GM12872 (cell line): Measurements from ENCODE around the gene KCNK13.

ENCODE experiments used
- TF ChIP-seq, protein P1 (sequence below): IDR thresholded peaks from 3 replicates; pipeline ENCODE4 v1.5.1; 2011; ENCODE audit warnings: low read depth, mild to moderate bottlenecking, low read length, moderate library complexity; ENCODE audit not compliant: insufficient read depth

KCNK13 gene

DNA sequence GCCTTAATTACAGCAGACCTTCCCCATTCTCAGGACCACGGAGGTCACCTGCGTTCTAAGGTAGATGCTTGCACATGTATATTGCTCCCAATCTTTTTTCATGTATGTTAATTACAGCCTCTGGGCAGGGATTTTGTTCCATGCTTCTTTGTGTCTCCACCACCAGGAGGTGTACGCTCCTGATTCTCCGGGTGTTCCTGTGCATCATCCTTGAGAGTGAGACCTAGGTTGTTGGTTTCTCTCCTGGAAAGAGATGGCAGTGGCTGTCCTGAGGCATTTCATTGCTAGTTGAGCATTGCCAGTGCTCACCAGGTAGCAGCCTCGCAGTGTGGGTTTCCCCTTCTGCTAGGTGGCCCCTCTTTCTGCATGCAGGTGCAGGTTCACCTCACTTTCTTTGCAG is 52.8 kb downstream of the KCNK13 start:
- TF ChIP-seq, protein P1, sequence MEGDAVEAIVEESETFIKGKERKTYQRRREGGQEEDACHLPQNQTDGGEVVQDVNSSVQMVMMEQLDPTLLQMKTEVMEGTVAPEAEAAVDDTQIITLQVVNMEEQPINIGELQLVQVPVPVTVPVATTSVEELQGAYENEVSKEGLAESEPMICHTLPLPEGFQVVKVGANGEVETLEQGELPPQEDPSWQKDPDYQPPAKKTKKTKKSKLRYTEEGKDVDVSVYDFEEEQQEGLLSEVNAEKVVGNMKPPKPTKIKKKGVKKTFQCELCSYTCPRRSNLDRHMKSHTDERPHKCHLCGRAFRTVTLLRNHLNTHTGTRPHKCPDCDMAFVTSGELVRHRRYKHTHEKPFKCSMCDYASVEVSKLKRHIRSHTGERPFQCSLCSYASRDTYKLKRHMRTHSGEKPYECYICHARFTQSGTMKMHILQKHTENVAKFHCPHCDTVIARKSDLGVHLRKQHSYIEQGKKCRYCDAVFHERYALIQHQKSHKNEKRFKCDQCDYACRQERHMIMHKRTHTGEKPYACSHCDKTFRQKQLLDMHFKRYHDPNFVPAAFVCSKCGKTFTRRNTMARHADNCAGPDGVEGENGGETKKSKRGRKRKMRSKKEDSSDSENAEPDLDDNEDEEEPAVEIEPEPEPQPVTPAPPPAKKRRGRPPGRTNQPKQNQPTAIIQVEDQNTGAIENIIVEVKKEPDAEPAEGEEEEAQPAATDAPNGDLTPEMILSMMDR: 0 out of 3 replicates have a peak, but pooled peaks have one; percentile 8

GRCh38 chr14:90115780-90116179 is 54.0 kb downstream of the KCNK13 start:
- TF ChIP-seq, protein P1: no peak

GRCh38 chr14:90116444-90116843 is 54.6 kb downstream of the KCNK13 start:
- TF ChIP-seq, protein P1: no peak

GRCh38 chr14:90118027-90118426 is 56.2 kb downstream of the KCNK13 start:
- TF ChIP-seq, protein P1: no peak

DNA sequence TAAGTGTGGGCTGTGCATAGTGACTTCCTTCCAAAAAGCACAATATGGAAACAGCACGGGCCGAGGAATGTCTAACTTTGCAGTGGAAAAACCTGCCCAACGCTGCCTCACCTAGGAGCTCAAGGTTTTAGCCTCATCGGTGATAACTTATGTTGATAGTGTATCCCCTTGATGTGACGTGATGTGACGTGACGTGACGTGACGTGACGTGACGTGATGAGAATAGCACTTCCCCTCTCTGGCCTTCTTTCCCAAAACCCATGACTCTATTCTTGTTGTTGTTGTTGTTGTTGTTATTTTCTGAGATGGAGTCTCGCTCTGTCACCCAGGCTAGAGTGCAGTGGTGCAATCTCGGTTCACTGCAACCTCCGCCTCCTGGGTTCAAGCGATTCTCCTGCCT is 64.5 kb downstream of the KCNK13 start:
- TF ChIP-seq, protein P1: no peak

- TF ChIP-seq, protein P1: no peak
These were observed 71.2 kb downstream of the KCNK13 start for GRCh38 chr14:90132821-90133570.

GRCh38 chr14:90136904-90137303 is 75.1 kb downstream of the KCNK13 start:
- TF ChIP-seq, protein P1: no peak
